Adrenal gland (tissue), 12 donors: ENCODE data around the gene MYEOV. TPM values are rescaled to one million over a fixed set of nuclear protein-coding genes. Genes with fewer than 3 reads are reported as not detected.

Source experiments
- DNase-seq, 7 donors: peaks; one replicate each; pipeline ENCODE4 v3.0.0-alpha.2; 2019 to 2020
- H3K27ac ChIP-seq, 5 donors: fragments of 200-600 bp; sonication (generic) in 4 of 5; 1 replicate in 3 of 5; 2 replicates in 2 of 5; pipeline versions ENCODE4 v1.5.1 to v1.8.0; 2016 to 2020; ENCODE audit warnings: mild to moderate bottlenecking in 1 of 5
- H3K27me3 ChIP-seq: fragments of 200-600 bp; 2 replicates; pipeline ENCODE4 v1.8.0; 2021
- H3K36me3 ChIP-seq, 2 donors: fragments of 200-600 bp; replicated peaks in 1 of 2; 1 replicate in 1 of 2; 2 replicates in 1 of 2; pipeline versions ENCODE4 v1.5.1 to v1.8.0; 2018 to 2022
- H3K4me1 ChIP-seq, 2 donors: fragments of 200-600 bp; replicated peaks in 1 of 2; 1 replicate in 1 of 2; 2 replicates in 1 of 2; pipeline versions ENCODE4 v1.5.1 to v1.8.0; 2018 to 2021
- H3K4me3 ChIP-seq, 4 donors: fragments of 200-600 bp; sonication (generic) in 3 of 4; one replicate each; pipeline ENCODE4 v1.5.1; 2016 to 2018
- H3K9me3 ChIP-seq, 3 donors: fragments of 200-600 bp; sonication (generic) in 1 of 3; replicated peaks in 1 of 3; 1 replicate in 2 of 3; 2 replicates in 1 of 3; pipeline versions ENCODE4 v1.5.1 to v1.8.0; 2016 to 2021
- CTCF ChIP-seq, 6 experiments: fragments of 450-650 bp in 4 of 6; fragments of 200-600 bp in 2 of 6; sonication (generic) in 1 of 6; IDR thresholded peaks; 1 replicate in 5 of 6; 2 replicates in 1 of 6; pipeline versions ENCODE4 v1.5.1 to v1.8.0; 2016 to 2021; ENCODE audit warnings: antibody characterized with exemption in 6 of 6, mild to moderate bottlenecking in 2 of 6, moderate library complexity in 1 of 6
- POLR2A ChIP-seq, 2 donors: fragments of 450-650 bp; IDR thresholded peaks; one replicate each; pipeline ENCODE4 v1.6.1; 2017; ENCODE audit warnings: antibody characterized with exemption in 2 of 2, mild to moderate bottlenecking in 2 of 2, moderate library complexity in 1 of 2
- WGBS, 4 donors: extraction: QIAGEN DNeasy Blood & Tissue Kit in 2 of 4; methylation state at CpG; one replicate each; pipeline versions ENCODE4 v1.1.5 to v1.1.7; 2013 to 2017; 5-methylcytosine and 5-hydroxymethylcytosine counted together
- intact Hi-C, 2 donors: fragments of 100-400 bp; cut with DNase I; formaldehyde crosslinking; loops; one replicate each; pipeline versions ENCODE4 v1.14.1 to v1.15.0; 2022 to 2023
- polyA plus RNA-seq, 3 donors: library from polyadenylated mRNA; stranded (reverse); fragments of 200-250 nt in 2 of 3; fragments of 350-450 nt in 1 of 3; fragmentation: Illumina TruSeq in 1 of 3; extraction: RNeasy Lipid Tissue Mini Kit (QIAGEN cat#74804) in 1 of 3; gene quantifications; one replicate each; pipeline ENCODE4 v1.2.3, GENCODE V29; 2013 to 2014
- total RNA-seq, 9 donors: library from RNA; depleted of rRNA in 4 of 9; stranded (reverse); fragments of >200 nt in 4 of 9; fragments of 120-200 nt in 1 of 9; fragmentation: NEBNext Ultra II Directional in 1 of 9; extraction: Animal tissue kit (Norgen Biotek cat#: 25700) in 1 of 9; gene quantifications; one replicate each; pipeline versions ENCODE4 v1.1.0 to v1.2.4, GENCODE V29; 2013 to 2023
- donor health status: healthy with polysubstance abuse.
- donor health status: Bipolar disorder and iron deficiency.
- donor health status: DM: yes; HTN: yes; CAD: no.
- donor health status: DM: no; HTN: no; CAD: no.
- donor health status: DM: no; HTN: no; CAD: no.
- donor health status: DM: yes; HTN: yes; CAD: no.

MYEOV gene
- total and polyA plus RNA-seq, 12 donors: 0.06 to 1.6 (median 0.32) TPM; not detected in 3

GRCh38 chr11:69308936-69309615 lies 15.1 kb downstream of the MYEOV start:
- Histone ChIP-seq H3K27ac (no peak overlapping the region), H3K4me3 (no peak overlapping the region), H3K27me3 (no peaks in the 10 kb centered on the region), H3K4me1 (peaks cover 0 to 16% of the 10 kb centered on the region in 2 donors), H3K36me3 (no peaks in the 10 kb centered on the region), H3K9me3 (no peaks in the 10 kb centered on the region)
- intact Hi-C loops: no loop called here
- TF ChIP-seq POLR2A (IDR thresholded peaks at IDR 0.05) (no peak), CTCF (IDR thresholded peaks at IDR 0.05) (no peak)
- WGBS, 4 donors: 92 to 95% (median 95%) methylated on average over 8 to 10 of the region's 10 CpGs
- no peak for DNase-seq

GRCh38 chr11:69309631-69310280 lies 15.8 kb downstream of the MYEOV start:
- peaks cover 0 to 16% of the 10 kb centered on the region in 2 donors for H3K4me1 ChIP-seq
- H3K36me3 ChIP-seq: no peaks in the 10 kb centered on the region
- no peak overlapping the region for H3K4me3 ChIP-seq
- no peak for DNase-seq
- no peaks in the 10 kb centered on the region for H3K9me3 ChIP-seq
- WGBS, 4 donors: 77 to 85% (median 82%) methylated on average over 6 to 8 of the region's 8 CpGs
- no peak for TF ChIP-seq POLR2A (IDR thresholded peaks at IDR 0.05)
- no peak overlapping the region for H3K27ac ChIP-seq
- no peaks in the 10 kb centered on the region for H3K27me3 ChIP-seq
- intact Hi-C loops: no loop called here

GRCh38 chr11:69310351-69310750 lies 16.4 kb downstream of the MYEOV start:
- Histone ChIP-seq H3K4me3 (no peak overlapping the region), H3K36me3 (no peaks in the 10 kb centered on the region), H3K27ac (no peak overlapping the region), H3K9me3 (no peaks in the 10 kb centered on the region), H3K27me3 (no peaks in the 10 kb centered on the region), H3K4me1 (peaks cover 0 to 16% of the 10 kb centered on the region in 2 donors)
- intact Hi-C loops: no loop called here
- no peak for TF ChIP-seq CTCF (IDR thresholded peaks at IDR 0.05)
- TF ChIP-seq POLR2A (IDR thresholded peaks at IDR 0.05): no peak
- 83 to 94% (median 89%) methylated on average over 13 of the region's 13 CpGs for WGBS, 4 donors
- no peak for DNase-seq

- Histone ChIP-seq H3K36me3 (no peaks in the 10 kb centered on the region), H3K27ac (no peak overlapping the region), H3K4me1 (peaks cover 0 to 16% of the 10 kb centered on the region in 2 donors), H3K9me3 (no peaks in the 10 kb centered on the region), H3K4me3 (no peak overlapping the region), H3K27me3 (no peaks in the 10 kb centered on the region)
- WGBS, 4 donors: 83 to 95% (median 89%) methylated on average over 7 to 14 of the region's 14 CpGs
- DNase-seq: no peak
- intact Hi-C loops: no loop called here
- no peak for TF ChIP-seq CTCF (IDR thresholded peaks at IDR 0.05)
- no peak for TF ChIP-seq POLR2A (IDR thresholded peaks at IDR 0.05)
Observed at GRCh38 chr11:69310934-69311766, 17.2 kb downstream of the MYEOV start.
